ENCODE measurements around the gene ATP1A2.

ATP1A2 gene

DNA sequence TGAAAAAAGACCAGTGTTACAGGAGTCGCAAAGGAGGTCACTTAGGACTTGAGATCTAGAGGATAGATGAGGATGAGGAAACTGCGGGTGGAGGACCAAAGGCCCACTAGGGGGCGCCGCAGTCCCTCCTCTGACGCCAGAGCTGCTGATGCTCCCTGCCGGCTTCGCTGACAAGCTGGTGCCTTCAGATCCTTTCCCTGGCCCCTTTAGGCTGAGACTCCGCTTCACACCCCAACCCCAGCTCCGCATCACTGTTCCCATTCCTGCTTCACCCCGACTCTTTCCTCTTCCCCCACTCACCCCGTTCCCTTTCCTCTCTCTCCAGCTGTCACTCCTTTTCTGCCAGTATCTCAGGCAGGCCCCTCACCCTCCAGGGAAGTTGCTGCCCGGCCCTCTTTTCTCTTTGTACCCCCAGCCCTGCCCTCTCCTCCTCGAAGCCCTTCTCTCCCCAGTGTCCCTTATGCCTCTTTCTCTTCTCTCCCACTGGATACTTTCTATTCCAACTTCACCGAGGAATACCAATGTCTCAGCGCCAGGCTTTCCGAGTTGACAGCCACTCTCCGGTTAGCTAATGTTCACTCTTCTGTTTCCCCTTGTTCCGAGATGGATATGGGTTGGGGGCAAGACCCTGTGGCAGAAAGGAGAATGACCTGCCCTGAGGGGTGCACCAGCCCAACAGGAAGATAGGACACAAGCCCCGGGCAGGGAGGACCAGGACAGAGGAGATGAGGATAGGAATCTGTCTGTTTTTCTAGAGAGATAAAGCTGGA, 29.7 kb upstream of the ATP1A2 start:
- peak; percentile 30 for DNase-seq

DNA sequence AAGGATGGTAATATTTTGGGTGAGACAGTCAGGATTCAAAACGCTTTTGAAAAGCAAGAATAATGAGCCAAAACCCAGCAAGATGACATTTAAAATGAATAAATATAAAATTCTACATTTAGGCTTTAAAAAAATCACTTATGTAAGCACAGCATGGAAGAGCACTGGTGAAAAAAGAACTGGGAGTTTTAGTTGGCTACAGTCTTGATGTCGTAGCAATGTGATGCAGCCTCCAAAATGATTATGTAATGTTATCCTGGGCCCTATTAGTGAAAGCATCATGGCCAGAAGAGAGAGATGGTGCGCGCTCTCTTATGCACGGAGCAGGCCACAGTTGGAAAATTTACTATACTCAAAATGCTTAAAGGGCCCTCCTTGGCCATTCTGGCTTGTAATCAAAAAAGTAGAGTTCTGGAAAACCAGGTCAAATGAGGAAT, 29.1 kb upstream of the ATP1A2 start:
- no peak for DNase-seq

DNA sequence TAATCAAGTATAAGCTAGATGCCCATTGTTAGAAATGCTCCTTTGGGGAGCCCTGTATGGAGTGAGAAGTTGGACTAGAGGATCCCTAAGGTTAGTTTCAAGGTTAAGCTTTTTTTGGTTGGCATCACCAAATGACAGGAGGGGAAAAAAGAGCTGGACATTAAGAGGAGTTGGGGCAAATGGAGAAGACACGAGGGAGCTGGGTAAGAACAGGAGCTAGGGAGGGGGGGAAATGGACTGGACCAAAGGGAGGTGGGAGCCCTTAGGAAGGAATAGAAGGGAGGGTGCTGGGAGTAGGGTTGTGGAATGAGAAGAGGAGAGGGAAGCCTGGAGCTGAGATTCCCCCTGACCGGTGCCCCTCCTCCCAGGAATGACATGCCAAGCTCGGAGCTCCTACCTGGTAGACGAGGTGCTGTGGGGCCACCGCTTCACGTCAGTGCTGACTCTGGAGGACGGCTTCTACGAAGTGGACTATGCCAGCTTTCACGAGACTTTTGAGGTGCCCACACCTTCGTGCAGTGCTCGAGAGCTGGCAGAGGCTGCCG, 28.4 kb upstream of the ATP1A2 start:
- DNase-seq: no peak

DNA sequence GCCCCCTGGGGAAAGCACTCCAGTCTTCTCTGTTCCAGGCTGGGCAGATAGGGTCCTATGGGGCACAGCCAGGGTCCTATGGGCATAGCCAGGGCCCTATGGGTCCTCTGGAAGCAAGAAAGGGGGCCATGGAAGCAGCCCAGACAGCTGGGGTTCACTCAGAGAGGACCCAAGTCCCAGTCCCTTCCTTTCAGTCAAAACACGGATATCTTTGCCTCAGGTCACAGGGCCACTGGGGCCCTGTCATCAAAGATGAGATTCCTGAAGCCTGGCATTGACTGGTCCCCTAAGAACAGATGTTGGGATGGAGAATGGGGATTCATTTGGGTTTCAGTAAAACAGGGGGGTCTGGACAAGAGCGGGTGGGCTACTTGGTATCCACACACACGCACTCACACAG, 25.7 kb upstream of the ATP1A2 start:
- DNase-seq: no peak

DNA sequence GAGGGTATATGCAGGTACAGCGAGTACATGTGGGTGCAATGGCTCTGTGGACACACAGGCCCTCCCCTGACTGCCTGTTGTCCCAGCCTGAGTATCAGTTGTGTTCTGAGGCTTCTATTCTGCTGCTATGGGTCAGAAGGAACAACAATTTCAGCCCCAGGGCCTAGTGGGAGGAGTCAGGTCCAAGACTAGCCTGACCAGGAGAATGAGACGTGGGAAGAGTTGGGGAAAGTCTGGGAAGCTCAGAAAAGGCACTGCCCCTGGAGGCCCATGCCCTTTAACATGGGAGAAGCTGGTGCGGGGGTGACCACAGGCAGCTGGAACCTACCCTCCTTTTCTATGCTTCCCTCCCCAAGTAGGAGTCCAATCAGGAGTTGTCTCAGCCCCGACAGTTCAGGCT, 24.8 kb upstream of the ATP1A2 start:
- no peak for DNase-seq

DNA sequence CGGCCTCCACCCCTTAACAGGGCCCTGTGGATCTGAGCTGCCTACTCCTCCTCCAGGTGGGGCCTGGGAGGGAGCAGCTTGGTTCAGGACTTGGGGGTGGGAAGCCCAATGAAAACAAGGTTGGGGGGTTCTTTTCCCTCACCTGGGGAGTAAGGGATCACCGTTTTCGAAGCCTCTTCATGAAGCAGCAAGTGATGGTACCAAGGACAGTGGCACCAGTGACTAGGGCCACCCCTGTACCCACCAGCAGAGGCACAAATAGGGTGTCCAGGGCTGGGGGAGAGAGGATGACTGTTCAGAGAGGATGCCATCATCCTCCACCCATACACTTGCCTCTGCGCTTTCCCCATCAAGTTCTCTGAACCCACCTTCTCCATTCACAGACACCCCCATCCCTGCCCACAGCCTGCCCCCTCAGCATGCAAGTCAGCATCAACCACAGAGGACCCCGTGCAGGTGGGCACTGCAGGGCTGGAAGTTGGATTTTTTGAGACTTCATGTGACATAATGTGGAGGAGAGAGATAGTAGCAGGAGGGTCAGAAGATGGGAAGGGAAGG, 23.8 kb upstream of the ATP1A2 start:
- no peak for DNase-seq

DNA sequence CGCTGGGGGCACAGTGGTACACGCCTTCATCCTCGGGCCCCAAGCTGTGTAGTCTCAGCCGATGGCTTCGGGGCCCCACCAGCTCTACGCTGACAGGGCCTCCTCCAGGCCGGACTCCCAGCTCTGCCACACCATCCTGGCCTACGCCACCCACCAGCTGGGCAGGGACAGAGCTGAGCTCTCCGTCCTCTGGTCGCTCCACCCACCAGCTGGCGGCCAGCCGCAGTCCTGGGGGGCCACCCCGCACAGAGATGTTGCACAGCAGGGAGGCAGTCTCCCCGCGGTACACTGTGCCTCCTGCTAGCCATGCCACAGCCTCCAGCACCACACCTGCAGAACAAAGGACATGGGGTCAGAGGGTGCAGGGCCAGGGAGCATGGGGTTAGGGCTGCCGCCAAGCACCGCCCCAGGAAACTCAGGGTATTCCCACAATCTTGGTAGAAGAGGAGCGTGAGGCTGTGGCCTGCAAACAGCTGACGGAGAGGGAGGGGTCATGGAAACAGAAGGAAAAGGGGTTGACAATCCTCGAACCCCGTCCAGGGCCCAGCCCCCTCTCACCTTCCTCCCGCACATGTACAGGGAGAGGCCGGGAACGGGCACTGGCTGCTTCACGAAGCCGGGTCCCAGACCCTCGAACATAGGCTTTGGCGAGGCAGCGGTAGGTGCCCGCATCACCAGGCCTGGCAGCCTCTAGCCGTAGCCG, 23.0 kb upstream of the ATP1A2 start:
- no peak for DNase-seq

GRCh38 chr1:160093069-160093395, 22.5 kb upstream of the ATP1A2 start:
- DNase-seq: no peak

DNA sequence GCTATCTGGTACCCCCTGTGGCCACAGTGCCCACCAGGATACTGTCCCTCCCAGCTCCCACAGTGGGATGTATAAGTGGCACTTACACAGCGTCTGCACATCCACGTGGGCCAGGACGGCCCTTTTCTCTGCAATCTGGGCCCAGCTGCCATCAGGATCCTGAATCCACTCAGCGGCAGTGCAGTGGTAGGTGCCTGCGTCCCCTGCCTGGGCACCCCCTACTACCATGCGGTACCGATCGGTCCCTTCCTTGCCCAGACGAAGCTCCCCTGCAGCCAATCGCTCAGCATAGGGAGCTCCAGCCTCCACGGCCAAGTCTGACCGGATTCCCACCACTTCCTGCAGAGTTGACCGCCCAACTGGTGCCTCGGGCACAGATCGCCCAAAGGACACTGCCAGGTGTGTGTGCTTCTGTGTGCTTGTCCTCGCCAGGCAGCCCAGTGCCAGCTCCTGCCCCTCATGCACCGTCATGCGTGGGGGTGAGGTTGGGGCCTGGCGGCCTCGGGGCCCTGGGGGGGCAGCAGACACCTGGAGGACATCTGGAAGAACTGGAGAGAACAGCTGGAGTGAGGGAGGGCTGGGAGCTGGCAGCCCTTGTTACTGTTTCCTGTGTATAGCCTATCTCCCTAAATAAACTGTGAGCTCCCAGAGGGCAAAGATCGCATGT, 21.8 kb upstream of the ATP1A2 start:
- DNase-seq: no peak

DNA sequence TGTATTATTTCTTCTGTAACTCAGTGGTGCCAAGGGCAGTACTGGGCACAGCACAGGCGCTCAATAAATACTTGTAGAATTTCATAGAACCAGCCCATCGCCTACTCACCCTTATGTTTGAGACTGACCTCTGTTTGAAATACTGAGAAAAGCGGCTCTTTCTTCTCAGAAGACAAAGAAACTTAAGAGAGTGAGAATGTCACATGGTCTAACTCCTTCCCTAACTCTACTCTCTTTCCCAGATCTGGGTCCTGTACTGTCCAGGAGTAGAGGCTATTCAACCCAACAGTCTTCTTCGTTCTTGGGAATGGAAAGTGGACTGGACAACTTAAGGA, 21.3 kb upstream of the ATP1A2 start:
- no peak for DNase-seq

DNA sequence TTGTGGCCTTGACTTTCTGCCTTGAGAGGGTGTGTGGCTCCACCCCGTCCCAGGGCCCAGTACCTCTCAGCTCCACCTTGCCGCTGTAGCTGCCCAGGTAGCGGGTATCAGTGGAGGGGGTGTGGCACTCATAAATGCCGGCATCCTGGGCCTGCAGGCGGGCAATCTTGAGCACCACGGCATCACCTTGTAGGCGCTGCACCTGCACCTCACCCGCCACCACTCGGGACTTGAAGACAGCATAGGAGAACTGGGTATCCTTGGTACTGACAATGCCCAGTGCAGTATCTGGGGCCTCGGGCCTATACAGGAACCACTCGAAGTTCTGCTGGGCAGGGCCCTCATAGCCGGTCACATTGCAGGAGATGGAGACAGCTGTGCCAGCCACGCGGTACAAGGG, 20.8 kb upstream of the ATP1A2 start:
- no peak for DNase-seq

DNA sequence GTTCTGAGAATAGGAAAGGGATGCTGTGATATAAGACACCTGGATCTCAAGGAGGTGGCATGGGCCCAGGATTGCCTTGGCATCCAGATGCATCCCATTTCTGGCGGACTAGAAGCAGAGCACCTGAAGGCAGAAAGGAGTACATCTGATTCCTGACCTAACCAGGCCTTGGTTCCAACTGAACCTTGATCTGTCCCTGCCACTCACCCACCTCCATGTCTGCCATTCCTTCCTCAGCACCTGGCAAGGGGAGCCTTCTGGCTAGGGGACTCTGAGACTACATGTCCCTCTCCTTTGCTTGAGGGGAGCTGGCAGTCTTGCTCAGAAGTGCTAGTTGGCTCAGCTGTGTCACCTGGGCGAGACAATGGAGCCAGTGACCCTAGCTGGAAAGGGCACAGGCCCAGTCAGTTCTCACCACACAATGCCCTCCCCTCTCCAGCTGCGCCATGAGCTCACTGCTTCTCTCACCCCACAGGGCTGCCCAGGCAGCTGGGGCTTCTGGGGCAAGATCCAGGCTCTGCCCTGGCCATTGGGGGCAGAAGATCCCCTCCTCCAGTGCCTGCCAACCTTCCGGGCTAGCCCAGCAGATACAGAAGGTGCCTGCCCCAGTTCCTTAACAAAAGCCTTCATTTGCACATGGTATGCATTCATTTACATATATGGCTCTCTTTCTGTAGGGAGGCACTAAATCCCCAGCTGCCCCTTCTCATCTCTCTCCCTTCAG, 20.0 kb upstream of the ATP1A2 start:
- DNase-seq: no peak

GRCh38 chr1:160096274-160097116, 19.1 kb upstream of the ATP1A2 start:
- DNase-seq: no peak

GRCh38 chr1:160097151-160097910, 18.2 kb upstream of the ATP1A2 start:
- no peak for DNase-seq

DNA sequence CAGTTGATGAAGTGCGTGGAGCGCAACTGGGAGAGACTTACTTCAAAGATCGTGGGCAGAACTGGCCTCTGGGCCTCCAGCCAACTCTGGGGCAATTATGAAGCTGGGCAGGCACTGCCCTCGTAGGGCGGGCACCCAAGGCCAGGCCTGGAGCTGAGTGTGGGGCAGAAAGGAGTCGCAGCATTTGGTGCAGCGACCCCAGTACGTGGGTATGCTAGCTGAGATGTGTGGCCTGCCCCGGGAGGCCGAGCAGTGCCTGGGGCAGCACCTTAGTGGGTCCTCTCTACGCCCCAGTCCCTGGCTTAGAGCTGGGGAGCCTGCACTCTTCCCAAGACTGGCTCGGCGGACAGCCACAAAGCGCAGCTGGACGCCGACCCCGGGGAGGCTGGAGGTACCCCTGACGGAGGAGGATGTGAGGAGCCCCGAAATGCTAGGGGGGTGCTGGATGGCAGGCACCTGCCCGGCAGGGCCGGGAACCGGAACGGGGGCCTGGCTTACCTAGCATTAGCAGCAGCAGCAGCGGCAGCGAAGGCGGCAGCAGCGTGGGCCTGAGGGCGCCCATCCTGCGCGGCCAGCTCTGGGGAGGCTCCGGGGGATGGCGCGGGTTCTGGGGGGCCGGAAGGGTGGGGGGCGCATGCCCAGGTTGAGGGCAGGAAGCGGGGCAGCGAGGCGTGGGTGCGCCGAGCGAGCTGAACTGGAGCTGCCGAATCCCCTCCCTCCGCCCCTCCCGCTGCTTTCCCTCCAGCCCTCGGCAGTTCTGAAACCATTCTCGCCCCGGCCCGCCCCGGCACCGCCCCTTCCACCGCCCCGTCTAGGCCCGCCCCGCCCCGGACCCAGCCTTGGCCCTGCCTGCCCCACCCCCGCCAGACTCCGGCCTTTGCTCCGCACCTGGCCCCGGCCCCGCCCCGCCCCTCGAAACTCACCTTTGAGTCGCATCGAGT, 17.4 kb upstream of the ATP1A2 start, which contains the start of gene IGSF8:
IGSF8 (minus strand) TSS at position 709 of the 941 bp plus-strand sequence; CDS start at position 562, 147 bp downstream.
- no peak for DNase-seq

DNA sequence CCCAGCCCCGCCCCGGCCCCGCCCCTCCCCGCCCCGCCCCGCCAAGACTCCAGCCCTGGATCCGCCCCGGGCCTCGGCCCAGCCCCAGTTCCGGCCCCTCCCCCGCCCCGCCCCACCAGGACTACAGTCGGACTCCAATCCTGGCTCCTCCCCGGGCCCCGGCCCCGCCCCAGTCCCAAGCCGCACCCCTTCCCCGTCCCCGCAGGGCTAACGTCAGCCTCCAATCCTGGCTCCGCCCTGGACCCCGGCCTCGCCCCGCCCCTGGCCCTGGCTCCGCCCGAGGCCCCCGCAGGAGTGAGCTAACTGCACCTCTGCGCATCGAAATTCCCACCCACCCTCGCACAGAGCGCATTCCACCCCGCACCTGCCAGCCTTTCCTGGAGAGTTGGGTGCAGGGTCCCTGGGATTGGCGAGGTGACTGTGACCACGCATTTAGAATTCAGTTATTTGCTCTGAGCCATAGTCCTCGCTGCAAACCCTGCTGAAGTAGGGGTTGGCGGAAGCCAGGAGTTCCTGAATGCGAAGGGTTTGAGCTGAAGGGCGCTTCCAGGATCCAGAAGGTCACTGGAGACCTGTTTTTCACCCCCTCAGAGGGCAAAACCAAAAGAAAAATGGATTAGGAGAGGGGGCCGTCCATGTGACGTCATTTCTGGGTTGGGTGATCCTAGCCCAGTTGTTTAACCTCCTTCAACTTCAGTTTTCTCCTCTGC, 16.6 kb upstream of the ATP1A2 start:
- peak; percentile 95 for DNase-seq

- DNase-seq: no peak
Measured at GRCh38 chr1:160099716-160100375, 15.7 kb upstream of the ATP1A2 start.

DNA sequence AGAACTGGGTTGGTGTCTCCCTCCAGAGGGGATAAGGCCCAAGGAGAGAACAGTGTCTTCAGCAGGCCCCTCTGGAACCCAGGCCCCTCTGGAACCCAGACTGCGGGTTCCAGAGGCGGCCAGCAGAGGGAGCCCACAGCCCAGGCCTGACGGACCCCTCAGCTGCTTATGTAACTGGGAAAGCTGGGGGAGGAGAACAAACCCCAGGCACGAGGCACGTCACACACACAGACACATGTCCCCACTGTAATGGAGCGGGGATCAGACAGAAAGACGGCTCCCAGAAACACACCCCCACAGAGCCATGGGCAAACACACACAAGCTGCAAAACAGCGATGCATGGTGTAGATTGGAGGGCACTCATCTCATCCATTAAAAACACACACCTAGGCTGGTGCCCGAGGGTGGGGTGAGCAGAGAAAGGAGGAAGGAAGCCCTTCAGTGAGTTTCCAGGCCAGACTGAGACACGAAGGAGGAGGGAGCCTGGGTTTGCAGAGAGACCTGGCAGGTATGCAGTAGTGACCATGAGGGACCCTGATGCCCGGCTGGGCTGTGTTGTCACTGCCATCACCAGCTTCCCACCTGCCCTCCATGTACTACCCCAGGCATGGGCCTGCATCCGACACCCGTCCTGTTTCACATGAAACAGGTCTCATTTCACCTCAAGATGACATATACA, 14.4 kb upstream of the ATP1A2 start:
- peak; percentile 76 for DNase-seq

All from NCI-H2171 (cell line).